CD4-positive, alpha-beta T cell (primary cell): ENCODE data around the gene KPNA3. TPM values are rescaled to one million over a fixed set of nuclear protein-coding genes. Genes with fewer than 3 reads are reported as not detected.
"Not testable (repeated sequence)": the region's sequence is repeated elsewhere in the genome, so short reads cannot be mapped to it uniquely, and the experiment has no call there.

Experiments used
- ATAC-seq: fragments of 200-7000 bp; cut with Tn5 transposase; one replicate; pipeline ENCODE4 v1.10.0; 2022; ENCODE audit warnings: mild to moderate bottlenecking; ENCODE audit not compliant: poor library complexity
- CTCF ChIA-PET: fragments of 350-600 bp; sonication (Branson Sonifier 250); formaldehyde crosslinking; loops from one replicate; lab custom pipeline; 2021; ENCODE audit warnings: antibody characterized with exemption, inconsistent platforms; lab: Charles Lee
- POLR2A ChIA-PET: fragments of 350-600 bp; sonication (Branson Sonifier 250); formaldehyde crosslinking; loops from one replicate; lab custom pipeline; 2021; ENCODE audit warnings: antibody characterized with exemption, inconsistent platforms; lab: Charles Lee
- DNase-seq, 14 experiments: peaks; one replicate each; pipeline ENCODE4 v3.0.0-alpha.2; 2013 to 2020; ENCODE audit warnings: mixed read lengths in 2 of 14
- H3K27ac ChIP-seq, 2 donors: one replicate each; pipeline versions ENCODE4 v1.5.1 to v1.7.0; 2013; ENCODE audit warnings: low read length in 2 of 2, low read depth in 1 of 2, mild to moderate bottlenecking in 1 of 2
- H3K27me3 ChIP-seq, 2 experiments: 1 replicate in 1 of 2; 2 replicates in 1 of 2; pipeline versions ENCODE4 v1.6.1 to v1.7.0; 2013; ENCODE audit warnings: low read length in 2 of 2, control low read depth in 1 of 2, mild to moderate bottlenecking in 1 of 2, moderate library complexity in 1 of 2; ENCODE audit not compliant: insufficient read depth in 2 of 2, control insufficient read depth in 1 of 2
- H3K36me3 ChIP-seq: one replicate; pipeline ENCODE4 v1.6.1; 2013; ENCODE audit warnings: low read length, control low read depth; ENCODE audit not compliant: insufficient read depth
- H3K4me1 ChIP-seq: one replicate; pipeline ENCODE4 v1.6.1; 2013; ENCODE audit warnings: low read length, control low read depth; ENCODE audit not compliant: insufficient read depth
- H3K4me3 ChIP-seq: one replicate; pipeline ENCODE4 v1.5.1; 2013; ENCODE audit warnings: mild to moderate bottlenecking, low read length, moderate library complexity
- H3K9me3 ChIP-seq, 2 experiments: 1 replicate in 1 of 2; 2 replicates in 1 of 2; pipeline versions ENCODE4 v1.6.1 to v1.7.0; 2013; ENCODE audit warnings: low read length in 2 of 2, mild to moderate bottlenecking in 2 of 2, control low read depth in 1 of 2, moderate library complexity in 1 of 2; ENCODE audit not compliant: control insufficient read depth in 1 of 2, insufficient read depth in 1 of 2
- H3K27ac Mint-ChIP-seq: one replicate; pipeline ENCODE4 v1.8.0; 2020; ENCODE audit warnings: mixed read lengths
- H3K27me3 Mint-ChIP-seq: one replicate; pipeline ENCODE4 v1.8.0; 2021; ENCODE audit warnings: mixed read lengths
- H3K36me3 Mint-ChIP-seq: one replicate; pipeline ENCODE4 v1.8.0; 2021; ENCODE audit warnings: low read depth, mixed read lengths
- H3K4me1 Mint-ChIP-seq: one replicate; pipeline ENCODE4 v1.8.0; 2021; ENCODE audit warnings: low read depth, mixed read lengths
- H3K4me3 Mint-ChIP-seq: one replicate; pipeline ENCODE4 v1.8.0; 2020; ENCODE audit warnings: mild to moderate bottlenecking, mixed read lengths
- H3K9me3 Mint-ChIP-seq: one replicate; pipeline ENCODE4 v1.8.0; 2020; ENCODE audit warnings: mixed read lengths
- intact Hi-C, 2 experiments: fragments of 100-400 bp; cut with DNase I in 1 of 2; cut with micrococcal nuclease in 1 of 2; formaldehyde crosslinking; loops; one replicate each; pipeline versions ENCODE4 v1.15.1 to v1.9.0; 2023 to 2025; cut with DNase I, micrococcal nuclease
- total RNA-seq, 174 experiments: library from RNA in 2 of 174; stranded (reverse) in 2 of 174; gene quantifications; one replicate each; pipeline ENCODE4 v1.2.3 and lab custom pipeline; 2021 to 2026
- TF ChIP-seq, protein P1 (sequence below): fragments of 200-600 bp; IDR thresholded peaks from one replicate; pipeline ENCODE4 v1.8.0; 2022; ENCODE audit warnings: antibody characterized with exemption, mild to moderate bottlenecking

Gene KPNA3
- total RNA-seq, 2 experiments from 2014 or later: 15.7 to 17.3 TPM

DNA sequence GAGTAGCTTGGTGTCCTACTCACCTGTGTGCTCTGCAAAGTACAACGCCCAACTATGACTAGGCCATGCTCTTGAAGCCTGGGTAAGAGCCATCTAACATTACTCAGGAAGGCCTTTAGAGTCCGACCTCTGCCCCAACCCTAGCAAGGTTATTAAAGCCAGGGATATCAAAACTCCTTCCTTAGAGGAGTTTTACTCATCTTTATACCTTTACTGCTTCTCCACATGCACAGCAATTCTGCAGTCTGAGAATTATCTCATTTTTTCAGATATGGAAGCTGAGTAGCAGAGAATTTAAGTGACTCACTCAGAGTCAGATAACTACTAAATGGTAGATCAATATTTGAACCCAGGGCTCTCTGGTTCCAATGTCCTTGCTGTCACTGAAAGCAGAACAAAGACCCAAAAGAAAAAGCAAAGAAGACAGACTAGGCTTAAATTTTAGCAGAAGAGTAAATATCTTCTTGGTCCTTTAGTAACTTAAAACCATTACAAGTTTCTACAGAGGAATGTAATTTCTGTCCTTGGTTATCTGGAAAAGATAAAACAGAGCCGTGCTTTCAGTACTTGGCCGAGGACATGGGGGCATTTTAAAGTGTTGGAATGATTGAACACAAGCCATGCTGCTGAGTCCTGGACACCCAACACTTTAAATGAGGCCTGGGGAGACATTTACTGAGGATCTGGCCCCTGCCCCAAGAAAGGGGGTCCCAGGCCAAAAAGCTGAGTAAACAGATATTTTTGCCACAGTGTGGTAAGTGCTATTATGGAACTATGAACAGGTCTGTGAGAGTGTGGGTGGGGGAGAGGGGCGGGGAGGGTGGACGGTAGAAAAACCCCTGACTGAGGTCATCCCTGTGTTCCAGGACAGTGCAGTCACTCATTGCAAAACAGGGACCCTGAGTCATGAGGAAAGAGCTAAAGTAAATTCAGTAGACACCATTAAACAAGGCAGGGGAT lies 18.4 kb upstream of the KPNA3 start:
- CTCF ChIA-PET: no interaction called here
- DNase-seq (no peak), ATAC-seq (no peak)
- Histone ChIP-seq H3K36me3 (no peaks in the 10 kb centered on the region), H3K27ac (no peak overlapping the region), H3K27me3 (peaks cover 0 to 5% of the 10 kb centered on the region in 2 experiments), H3K9me3 (no peaks in the 10 kb centered on the region), H3K4me3 (no peak overlapping the region), H3K4me1 (no peaks in the 10 kb centered on the region)
- TF ChIP-seq, protein P1, sequence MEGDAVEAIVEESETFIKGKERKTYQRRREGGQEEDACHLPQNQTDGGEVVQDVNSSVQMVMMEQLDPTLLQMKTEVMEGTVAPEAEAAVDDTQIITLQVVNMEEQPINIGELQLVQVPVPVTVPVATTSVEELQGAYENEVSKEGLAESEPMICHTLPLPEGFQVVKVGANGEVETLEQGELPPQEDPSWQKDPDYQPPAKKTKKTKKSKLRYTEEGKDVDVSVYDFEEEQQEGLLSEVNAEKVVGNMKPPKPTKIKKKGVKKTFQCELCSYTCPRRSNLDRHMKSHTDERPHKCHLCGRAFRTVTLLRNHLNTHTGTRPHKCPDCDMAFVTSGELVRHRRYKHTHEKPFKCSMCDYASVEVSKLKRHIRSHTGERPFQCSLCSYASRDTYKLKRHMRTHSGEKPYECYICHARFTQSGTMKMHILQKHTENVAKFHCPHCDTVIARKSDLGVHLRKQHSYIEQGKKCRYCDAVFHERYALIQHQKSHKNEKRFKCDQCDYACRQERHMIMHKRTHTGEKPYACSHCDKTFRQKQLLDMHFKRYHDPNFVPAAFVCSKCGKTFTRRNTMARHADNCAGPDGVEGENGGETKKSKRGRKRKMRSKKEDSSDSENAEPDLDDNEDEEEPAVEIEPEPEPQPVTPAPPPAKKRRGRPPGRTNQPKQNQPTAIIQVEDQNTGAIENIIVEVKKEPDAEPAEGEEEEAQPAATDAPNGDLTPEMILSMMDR: no peak
- no peak overlapping the region for H3K4me3 Mint-ChIP-seq
- no peaks in the 10 kb centered on the region for H3K9me3 Mint-ChIP-seq
- H3K27me3 Mint-ChIP-seq: peaks cover 20% of the 10 kb centered on the region
- intact Hi-C loops: no loop called here
- H3K27ac Mint-ChIP-seq: no peak overlapping the region
- POLR2A ChIA-PET: no interaction called here
- no peaks in the 10 kb centered on the region for H3K4me1 Mint-ChIP-seq
- H3K36me3 Mint-ChIP-seq: no peaks in the 10 kb centered on the region

DNA sequence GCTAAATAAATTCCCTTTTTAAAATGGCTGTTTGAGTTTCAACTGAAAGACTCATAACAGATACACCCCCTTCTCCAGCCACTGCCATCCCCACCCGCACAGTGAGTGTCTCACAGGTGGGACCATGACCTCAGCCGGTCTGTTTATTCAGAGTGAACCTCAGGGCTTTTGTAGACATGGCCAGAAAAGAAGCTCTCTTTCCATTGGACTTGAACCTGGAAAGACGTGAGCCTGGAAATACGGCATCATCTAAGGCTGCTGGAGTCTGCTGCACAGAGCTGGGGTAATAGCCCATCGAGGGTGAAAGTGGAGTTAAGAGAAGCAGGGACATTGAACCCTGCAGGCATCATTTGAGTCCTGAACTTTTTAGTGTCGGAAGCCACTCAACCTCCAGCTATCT lies 15.2 kb upstream of the KPNA3 start:
- no peaks in the 10 kb centered on the region for H3K9me3 Mint-ChIP-seq

GRCh38 chr13:49806126-49806536 lies 13.6 kb upstream of the KPNA3 start:
- Histone ChIP-seq H3K27me3 (peaks cover 0 to 5% of the 10 kb centered on the region in 2 experiments), H3K27ac (no peak overlapping the region), H3K9me3 (no peaks in the 10 kb centered on the region), H3K4me3 (no peak overlapping the region), H3K4me1 (no peaks in the 10 kb centered on the region), H3K36me3 (no peaks in the 10 kb centered on the region)
- Mint-ChIP-seq H3K4me1 (no peaks in the 10 kb centered on the region), H3K27ac (no peak overlapping the region), H3K9me3 (no peaks in the 10 kb centered on the region), H3K27me3 (peaks cover 22% of the 10 kb centered on the region), H3K36me3 (no peaks in the 10 kb centered on the region), H3K4me3 (no peak overlapping the region)
- DNase-seq (no peak), ATAC-seq (no peak)
- POLR2A ChIA-PET: no interaction called here
- intact Hi-C loops: no loop called here
- CTCF ChIA-PET: no interaction called here
- TF ChIP-seq, protein P1: no peak

More for the DNA sequence above, 15.2 kb upstream of the KPNA3 start:
- no peaks in the 10 kb centered on the region for H3K4me1 ChIP-seq
- no peak overlapping the region for H3K27ac ChIP-seq
- H3K4me3 Mint-ChIP-seq: no peak overlapping the region
- H3K36me3 ChIP-seq: no peaks in the 10 kb centered on the region
- ChIA-PET CTCF (no interaction called here), POLR2A (no interaction called here)
- H3K36me3 Mint-ChIP-seq: no peaks in the 10 kb centered on the region
- no peak overlapping the region for H3K4me3 ChIP-seq
- intact Hi-C loops: no loop called here
- no peak overlapping the region for H3K27ac Mint-ChIP-seq
- DNase-seq (no peak), ATAC-seq (no peak)
- TF ChIP-seq, protein P1: no peak
- H3K9me3 ChIP-seq: no peaks in the 10 kb centered on the region
- no peaks in the 10 kb centered on the region for H3K4me1 Mint-ChIP-seq
- peaks cover 0 to 5% of the 10 kb centered on the region in 2 experiments for H3K27me3 ChIP-seq
- H3K27me3 Mint-ChIP-seq: peaks cover 19% of the 10 kb centered on the region

DNA sequence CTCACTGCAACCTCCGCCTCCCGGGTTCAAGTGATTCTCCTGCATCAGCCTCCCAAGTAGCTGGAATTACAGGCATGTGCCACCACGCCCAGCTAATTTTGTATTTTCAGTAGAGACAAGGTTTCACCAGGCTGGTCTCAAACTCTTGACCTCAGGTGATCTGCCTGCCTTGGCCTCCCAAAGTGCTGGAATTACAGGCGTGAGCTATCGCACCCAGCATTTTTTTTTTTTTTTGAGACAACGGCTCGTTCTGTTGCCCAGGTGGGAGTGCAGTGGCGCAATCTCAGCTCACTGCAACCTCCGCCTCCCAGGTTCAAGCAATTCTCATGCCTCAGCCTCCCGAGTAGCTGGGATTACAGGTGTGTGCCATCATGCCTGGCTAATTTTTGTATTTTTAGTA lies 10.6 kb upstream of the KPNA3 start:
- H3K36me3 Mint-ChIP-seq, intact Hi-C loops, H3K9me3 Mint-ChIP-seq, H3K4me3 ChIP-seq, H3K4me3 Mint-ChIP-seq, CTCF ChIA-PET, H3K9me3 ChIP-seq, H3K4me1 Mint-ChIP-seq, H3K27ac Mint-ChIP-seq, ATAC-seq, H3K27me3 ChIP-seq, H3K4me1 ChIP-seq, DNase-seq, H3K27ac ChIP-seq, H3K36me3 ChIP-seq, POLR2A ChIA-PET: not testable (repeated sequence)
- H3K27me3 Mint-ChIP-seq: peaks cover 12% of the 10 kb centered on the region
